CD4-positive, alpha-beta T cell treated with Interleukin-17A for 1 hour (primary cell): ENCODE results near the gene STX18.

Experiments
- DNase-seq: peaks from one replicate; pipeline ENCODE4 v3.0.0-alpha.2; 2020

STX18 gene

DNA sequence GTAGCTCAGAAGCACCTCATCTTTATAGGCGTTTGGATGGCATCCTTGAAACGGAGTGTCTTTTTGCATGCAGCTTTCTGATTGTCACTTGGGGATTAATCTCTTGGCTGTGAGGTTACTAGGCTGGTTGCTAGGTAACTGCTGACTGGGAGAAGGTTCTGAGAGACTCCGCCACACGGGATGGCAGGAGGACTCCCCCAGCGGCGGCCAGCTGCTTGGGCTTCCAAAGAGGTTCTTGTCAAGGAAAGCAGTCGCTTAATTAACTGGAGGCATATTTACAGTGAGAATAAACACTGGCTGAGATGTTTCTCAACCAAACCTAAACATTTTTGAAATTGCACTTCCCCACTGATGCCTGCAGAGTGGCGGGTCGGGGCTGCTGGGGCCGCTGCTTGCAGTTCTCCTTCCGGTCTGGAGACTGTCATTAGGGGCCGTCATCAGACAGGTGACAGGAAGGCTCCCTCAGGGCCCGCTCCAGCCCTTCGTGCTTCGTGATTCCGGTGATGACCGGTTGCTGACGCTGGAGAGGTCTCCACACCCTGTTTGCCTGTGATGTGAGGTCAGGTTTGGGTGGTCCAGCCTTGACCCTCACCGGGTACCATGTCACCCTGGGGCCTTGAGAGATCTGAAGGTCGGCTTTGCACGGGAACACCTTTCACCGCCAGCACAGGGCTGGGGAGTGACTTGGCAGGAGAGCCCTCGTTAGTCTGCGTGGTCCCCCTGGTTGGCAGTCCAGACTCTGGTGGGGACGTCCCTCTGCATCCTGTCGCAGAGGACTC lies 145.8 kb downstream of the STX18 start:
- no peak for DNase-seq

DNA sequence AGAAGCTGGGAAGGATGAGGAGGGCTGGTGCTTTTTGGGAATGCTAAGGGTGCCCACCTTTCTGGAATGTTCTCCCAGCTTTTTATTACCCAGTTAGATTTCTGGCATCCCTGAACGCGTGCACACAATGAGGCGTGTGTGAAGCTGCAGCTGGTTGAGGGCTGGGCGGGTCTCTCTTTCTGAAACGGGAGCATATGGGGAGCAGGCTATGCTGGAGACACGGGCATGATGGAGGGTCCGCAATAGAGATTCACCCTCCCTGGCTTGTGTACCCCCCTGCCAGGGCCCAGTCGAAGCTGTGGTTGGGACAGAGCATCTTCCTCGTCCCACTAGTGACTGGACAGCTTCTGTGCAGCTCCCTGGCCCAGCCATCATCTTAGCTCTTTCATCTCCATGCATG lies 146.5 kb downstream of the STX18 start:
- DNase-seq = no peak

DNA sequence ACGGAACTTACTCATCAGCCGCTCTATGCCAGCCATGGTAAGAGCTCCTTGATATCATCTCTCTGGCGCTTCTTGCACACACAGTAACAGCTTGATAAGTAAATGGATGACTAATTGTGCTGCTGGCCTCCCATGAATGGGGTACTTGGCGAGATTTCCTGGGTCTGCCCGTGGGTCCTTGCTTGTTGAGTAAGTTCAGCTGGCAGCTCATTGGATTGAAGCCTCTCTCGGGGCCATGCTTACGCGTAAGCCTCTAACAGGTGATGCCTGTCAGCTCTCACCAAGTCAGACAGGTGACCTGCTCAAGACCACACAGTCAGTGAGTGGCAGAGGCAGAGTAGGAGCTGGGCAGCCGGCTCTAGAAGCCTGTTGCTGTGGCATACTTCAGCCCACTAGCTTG lies 147.2 kb downstream of the STX18 start:
- DNase-seq = no peak

DNA sequence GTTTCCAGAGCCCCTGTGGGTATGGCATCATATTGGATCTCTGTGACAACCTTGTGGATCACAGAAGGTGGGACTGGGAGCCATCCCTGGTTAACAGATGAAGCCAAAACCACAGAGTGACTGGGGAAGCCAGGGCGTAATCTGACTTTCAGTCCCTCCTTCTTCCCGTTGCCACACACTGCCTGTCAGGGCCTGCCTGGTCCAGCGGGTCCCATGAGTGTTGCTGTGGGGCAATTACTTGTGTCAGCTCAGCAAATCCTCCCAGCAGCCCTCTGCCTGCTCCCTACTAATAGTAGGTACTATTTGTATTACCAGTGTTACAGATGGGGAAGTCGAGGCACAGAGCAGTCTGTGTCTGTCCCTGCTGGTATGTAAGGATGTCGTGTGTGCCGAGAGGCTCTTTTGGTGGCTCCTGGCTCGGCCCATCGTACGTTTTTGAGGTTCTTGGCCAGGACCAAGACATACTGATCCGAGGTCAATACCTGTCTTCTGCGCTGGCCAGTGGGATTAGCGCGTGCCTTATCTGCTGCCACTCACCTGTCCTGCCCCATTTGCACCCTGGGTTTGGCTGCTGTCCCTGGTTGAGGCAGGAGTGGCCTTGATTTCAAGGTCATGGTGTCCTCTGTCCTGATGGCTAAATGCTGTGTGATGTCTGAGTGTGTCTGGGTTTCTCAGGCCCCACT lies 149.2 kb downstream of the STX18 start:
- no peak for DNase-seq

DNA sequence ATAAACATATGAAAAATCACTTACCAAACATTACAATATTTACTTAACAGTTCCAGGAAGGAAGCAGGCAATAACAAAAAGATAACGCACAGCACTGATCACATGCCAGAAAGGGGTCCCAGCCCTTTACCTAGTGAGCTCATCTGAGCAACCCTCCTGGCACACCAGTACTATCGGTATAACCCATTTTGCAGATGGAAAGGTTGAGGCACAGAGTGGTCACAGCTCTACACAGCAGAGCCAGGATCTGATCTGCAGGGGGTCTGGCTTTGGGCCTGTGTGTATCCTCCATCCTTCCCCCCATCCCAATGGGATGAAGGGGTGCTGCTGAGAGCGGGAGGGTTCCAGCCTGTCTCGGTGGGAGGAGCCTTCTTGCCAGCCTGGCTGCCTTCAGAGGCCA lies 150.0 kb downstream of the STX18 start:
- no peak for DNase-seq

DNA sequence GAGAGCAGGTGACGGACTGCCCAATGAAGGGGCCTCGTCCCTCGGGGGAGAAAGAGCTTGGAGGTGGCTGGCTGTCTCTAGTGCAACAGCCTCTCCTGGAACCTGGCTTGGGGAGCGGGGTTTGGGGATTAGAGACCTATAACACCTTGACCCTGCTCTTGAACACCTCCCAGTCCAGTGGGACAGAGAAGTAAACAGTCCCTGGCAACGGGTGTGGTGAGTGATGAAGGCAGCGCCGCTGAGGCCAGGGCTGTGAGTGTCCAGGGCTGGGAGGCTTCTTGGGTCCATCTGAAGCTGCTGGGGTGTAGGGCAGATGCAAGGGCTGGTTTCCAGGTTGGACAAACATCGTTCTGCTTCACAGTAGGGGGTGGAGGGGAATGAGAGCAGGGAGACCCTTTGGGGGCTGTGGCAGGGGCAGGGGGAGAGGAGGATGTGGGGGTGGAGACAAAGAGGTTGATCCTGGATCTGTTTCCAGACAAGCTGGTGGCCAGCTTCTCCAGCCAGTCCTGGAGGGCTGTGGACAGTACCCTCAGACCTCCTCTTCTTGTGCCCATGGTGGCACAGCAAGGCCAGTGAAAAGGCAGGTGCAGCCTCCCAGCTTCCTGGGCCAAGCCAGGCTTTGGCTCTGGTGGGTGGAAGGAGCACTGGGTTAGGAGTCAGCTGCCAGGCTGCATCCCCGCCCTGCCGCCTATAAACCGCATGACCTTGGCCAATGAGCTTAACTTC lies 151.2 kb downstream of the STX18 start:
- no peak for DNase-seq

DNA sequence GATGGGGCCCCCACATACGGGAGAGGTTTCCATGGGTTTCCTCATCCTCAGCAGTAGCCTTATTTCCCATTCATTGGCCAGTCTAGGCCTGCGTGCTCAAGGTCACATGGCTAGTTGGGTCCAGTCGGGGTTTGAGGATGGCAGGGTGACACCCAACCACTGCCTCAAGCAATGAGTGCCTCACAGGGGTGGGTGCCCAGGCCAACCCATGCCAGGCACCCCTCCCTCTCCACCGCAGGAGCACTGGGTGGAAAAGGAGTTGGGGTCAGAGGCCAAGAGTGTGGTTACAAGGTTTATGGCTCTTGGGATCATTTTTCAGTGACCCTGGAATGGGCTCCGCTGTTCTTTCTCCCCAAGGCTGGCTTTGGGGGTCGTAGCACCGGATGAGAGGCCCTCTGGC lies 151.8 kb downstream of the STX18 start:
- no peak for DNase-seq

DNA sequence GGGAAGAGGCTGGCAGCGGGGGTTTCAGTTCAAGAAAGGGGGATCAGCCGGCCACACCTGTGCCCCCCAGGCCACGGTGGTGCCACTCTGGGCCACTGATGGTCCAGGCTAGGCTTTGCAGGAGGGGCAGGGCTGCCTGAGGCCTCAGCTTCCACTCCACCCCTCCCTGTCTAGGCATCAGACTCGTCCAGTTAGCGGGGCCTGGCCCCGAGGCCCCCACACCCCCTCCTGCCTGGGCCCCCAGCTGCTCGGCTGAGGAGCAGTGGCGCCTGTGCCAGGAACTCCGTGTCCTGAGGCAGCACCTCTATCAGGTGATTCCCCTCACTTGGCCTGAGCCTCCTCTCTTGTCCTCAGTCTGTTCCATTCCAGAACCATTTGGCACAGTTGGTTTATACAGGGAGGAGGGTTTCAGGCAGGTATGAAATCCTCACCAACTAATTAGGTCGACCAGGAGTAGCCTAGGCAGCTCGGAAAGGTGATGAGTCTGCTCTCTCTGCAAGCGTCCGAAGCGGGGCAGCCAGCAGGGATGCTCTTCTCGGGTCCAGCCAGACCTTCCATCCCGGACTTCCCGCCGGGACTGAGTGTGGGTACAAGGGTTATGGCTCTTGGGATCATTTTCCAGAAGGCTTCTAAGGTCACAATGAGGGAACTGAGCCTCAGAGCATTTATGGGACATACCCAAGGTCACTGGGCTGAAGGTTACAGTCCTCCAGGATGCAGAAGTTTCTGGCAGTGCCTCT lies 152.8 kb downstream of the STX18 start:
- no peak for DNase-seq

DNA sequence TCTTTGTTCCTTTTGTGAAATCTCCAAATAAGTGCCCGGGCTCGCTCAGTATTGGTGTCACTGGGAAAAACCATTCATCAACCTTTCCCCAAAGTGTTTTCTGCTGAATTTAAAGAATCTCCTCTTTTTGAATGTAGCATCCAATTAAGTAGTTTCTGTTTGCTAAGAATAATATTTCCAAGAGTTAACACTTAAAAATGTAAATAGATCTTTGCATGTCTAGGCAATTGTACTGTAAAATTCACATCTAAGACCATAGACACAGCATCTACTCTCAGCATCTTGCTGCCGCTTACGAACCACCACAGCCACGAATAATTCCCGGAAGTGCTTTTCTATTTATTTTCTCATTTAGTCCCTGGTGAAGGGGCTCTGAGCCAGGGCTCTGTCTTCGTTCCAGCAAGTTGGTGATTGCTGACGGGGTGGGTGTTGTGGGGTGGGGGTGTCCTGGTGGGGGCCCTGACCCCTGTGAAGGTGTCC lies 153.5 kb downstream of the STX18 start:
- no peak for DNase-seq

DNA sequence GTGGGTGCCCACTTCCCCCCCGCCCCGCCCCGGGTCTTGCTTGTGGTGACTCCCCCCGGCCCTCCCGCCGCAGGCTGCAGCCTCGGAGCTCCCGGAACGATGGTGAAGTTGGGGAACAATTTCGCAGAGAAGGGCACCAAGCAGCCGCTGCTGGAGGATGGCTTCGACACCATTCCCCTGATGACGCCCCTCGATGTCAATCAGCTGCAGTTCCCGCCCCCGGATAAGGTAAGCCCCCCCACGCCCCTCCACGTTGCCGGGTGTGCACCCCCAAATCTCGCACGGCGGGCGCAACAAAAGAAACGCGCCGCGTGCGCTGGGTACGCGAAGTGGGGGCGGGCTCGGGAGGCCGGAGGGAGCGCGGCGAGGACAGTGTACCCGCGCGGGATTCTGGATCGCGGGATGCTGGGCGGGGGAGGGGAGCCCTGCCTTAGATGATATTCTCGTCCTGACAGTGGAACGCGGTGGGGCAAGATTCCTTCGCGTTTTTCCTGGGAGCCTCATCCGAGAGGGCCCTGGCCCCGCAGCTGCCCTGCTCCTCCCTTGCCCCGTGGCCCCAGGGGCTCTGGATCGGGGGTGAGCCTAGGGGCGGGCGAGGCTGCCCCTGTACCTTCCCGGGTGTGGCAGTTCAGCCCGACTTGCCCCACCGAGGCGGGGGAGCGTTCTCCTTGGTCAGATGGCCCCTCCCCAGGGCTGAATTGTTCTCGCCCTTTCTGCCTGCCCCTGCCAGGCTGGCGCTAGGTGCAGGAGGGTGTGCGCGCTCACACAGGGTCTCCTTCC lies 154.1 kb downstream of the STX18 start:
- DNase-seq = peak; percentile 8

DNA sequence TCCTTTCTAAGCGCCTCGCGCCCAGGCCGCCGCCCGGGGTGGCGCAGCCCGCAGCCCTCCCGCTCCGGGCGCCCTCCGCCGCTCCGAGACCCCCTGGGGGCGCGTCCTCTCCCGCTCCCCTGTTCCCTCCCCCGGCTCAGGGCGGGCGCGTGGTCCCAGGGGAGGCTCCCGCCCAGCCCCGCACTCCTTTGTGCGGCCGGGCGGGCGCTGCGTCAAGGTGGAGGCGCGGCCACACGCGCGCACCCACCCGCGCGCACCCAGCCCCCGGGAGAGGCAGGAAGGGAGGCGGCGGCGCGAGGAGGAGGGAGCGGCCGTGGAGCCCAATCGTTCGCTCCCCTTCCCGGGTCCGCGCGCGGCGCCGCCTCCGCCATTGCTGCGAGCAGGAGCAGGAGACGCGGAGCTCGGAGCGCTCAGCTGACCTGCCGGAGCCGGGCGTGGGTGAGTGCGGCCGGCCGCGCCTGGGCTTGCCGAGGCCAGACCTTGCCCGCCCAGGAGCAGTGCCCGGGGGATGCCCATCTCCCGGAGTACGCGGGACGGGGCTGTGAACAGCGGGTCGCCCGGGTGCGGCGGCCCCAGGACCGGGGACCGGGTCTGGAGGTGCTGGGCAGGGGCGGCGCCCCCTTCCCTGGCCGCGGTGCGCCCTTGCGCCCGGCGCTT lies 155.0 kb downstream of the STX18 start, which contains the start of gene NSG1:
Gene NSG1 (plus strand): TSS at position 367 of the 657 bp plus-strand sequence. CDS start 528 bp downstream, outside the sequence.
- peak; percentile 31 for DNase-seq

DNA sequence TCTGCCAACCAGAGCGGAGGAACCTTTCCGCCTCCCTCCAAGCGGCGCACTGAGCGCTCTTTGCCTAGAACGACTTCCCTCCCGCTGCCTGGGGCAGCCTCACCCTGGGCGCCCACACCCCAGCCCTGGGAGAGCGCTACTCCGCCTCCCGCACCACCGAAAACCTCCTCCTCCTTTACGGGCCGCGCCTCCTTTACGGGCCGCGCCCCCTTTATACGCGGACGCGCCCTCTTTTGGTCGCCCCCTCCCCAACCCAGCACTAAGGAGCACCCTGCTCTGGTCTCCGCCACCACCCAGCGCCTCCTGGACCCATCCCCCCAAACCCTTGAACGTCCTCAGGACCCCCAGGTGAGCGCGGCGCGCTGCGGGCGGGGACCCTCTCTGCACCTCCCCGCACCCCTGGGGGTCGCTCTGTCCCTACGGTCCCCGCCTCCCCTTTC lies 155.5 kb downstream of the STX18 start:
- peak; percentile 29 for DNase-seq

DNA sequence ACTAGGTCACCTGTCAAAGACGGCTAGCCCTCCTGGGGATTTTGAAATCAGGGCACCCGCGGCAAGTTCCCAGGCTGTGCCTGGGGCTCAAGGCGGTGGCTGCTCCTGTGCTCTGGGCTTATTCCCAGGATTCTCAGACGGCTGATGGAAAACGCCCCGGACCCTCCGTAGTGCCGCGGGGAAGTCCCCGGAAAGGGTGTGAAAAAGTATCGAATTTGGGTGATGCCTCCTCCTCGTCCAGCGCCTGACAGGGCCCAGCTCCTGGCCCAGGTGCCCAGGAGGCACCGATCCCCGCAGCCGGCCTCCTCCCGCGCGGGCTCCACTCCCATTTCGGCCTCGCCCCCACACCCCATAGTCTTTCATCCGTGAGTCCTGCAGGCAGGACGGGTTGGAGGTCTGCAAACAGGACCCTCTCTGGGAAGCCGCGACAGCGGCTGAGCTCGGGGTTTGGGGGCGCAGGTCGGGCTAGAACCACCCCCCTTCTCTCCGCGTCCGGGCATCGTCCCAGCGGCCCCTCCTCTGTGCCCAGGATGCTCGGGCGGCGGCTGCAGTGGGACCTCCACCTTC lies 156.0 kb downstream of the STX18 start:
- DNase-seq = no peak

DNA sequence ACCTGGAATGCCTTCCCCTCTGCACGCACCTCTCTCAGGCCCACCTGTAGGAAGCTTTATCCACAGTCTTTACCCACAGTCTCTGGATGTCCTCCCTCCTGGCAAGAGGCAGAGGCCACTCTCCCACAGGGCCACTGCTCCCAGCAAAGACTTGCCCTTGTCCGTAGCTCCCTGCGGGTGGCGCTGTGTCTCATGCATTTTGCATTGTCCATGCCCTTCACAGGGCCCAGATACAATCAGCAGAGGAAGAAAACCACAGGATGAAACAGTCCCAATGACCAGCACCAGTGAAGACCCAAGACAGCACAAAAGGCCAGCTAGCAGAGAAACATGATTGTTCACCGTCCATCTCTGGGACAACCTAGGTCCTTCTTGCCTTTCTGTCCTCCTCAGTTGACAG lies 157.0 kb downstream of the STX18 start:
- peak; percentile 12 for DNase-seq

DNA sequence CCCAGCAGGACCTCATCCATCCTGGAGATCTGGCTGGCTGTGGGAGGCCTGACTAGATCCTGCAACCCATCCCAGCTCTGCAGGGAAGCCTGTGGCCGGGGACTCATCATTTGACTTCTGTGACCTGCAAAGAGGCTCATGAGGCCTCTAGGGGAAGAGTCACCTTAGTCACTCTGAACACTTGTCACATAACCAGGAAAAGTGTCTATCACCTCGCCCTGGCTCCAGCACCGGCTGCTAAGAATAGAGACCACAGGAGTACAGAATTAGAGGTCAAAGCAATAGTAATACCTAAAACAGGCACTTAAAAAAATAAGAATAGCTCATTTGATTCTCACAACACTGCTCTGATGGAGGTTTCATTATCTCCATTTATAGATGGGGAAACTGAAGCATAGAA lies 158.8 kb downstream of the STX18 start:
- no peak for DNase-seq

DNA sequence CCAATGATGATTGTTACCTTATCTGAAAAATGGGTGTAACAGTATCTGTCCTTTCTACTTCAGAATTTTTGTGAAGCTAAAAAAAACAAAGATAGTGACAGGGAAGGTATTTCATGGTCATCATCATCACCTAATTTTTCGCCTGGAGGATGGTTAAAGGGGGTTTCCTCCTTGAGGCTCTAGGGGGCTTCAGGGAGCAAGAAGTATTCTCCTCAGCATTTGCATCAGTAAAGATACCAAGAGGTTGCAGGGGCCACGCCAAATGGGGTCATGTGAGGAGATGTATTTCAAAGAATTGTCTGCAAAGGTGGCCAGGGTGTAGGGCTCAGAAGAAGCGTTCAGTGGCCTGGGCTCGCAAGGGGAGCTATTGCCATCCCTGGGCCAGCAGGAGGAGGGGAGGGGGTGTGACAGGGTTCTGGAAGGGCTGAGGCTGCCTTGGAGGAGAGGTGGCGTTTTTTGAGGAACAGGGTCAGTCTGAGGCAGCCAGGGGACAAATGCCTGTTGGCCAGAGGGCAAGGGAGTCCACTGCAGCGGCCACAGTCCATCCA lies 162.2 kb downstream of the STX18 start:
- DNase-seq = no peak

DNA sequence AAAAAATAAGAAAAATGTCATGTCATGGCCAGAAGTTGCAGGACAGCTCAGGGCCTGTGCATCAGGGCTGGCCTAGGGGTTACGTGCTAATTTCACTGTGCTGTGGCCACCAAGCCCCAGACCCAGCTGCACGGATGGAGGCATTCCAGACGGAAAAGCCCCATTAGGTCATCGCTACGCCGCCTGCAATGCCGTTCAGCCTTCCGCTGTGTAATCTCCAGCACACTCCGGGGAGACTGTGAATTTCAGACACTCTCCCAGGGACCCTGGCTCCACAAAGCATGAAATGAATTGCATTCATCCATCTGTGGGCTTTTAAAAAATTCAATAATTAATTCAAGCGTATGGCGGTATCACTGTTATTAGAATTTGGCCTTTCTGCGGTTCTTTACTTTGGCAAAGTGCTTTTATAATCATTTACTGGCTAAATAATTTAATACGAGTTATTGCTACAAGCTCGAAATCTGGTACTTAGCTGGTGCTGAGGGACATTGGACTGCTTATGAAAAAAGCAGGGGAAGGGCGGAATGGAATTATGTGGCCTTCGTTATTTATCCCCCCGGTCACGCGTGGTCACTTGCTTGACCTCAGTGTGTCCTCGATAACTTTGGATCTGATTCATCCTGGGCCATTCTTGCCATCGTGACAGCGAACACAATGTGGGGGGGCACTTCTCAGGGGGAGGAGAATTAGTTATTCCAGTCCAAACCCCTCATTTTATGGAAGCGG lies 164.0 kb downstream of the STX18 start:
- DNase-seq = no peak

DNA sequence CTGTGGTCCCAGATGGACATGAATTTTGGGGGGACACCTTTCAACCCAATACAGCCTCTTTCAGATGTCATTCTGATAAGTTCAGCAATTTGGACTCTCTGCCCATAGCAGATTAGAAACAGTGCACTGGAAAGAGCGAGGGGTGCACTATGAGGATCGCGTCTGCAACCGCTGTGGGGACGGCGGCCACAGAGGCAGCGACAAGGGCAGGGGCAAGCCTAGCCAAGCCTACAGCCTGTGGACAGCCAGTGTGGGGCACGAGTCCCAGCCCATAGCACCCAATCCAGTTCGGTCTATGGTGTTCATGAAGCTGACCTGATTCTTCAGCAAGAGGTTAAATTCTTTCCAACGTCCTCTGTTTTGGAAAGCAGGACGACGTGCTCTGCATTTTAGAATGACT lies 164.7 kb downstream of the STX18 start:
- no peak for DNase-seq

DNA sequence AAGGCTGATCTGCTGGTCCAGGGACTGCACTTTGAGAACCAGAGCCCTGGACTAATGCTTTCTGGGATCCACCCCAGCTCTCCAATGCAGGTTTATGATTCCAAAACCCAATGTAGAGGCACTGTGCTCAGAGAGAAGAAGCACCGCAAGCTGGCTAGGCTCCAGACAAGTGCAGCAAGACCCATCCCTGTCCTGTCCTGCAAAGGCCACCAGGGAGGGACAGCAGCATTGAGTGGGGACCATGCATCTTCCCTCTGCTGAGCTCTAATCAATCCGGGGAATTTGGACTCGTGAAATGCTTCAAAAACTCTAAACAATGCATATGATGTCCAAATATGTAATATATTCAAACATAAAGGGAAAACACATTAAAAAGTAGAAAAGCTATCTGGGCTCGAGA lies 165.8 kb downstream of the STX18 start:
- DNase-seq = no peak
